ENCODE measurements around the gene LY6G6F.

LY6G6F gene, protein sequence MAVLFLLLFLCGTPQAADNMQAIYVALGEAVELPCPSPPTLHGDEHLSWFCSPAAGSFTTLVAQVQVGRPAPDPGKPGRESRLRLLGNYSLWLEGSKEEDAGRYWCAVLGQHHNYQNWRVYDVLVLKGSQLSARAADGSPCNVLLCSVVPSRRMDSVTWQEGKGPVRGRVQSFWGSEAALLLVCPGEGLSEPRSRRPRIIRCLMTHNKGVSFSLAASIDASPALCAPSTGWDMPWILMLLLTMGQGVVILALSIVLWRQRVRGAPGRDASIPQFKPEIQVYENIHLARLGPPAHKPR

DNA sequence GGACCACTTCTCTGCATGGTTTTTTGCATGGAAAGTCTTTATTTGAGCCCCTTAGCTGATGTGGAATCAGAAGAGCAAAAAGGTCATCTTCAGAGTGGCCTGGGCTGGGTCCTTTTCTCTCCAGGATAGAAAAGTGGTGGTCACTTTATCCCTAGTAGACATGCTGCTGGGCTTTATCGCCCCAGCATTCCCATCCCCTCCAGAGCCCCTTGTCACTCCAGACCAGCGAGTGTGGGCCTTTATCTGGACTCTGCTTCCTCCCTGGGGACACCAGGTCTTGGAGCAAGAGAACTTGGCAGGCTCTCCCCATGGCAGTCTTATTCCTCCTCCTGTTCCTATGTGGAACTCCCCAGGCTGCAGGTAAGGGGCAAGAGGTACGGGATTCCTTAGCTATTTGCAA lies at the start of gene LY6G6F:
Gene LY6G6F, plus strand, starts transcription at position 268 of the 400 bp plus-strand sequence. Its CDS starts 41 bp downstream, at position 309.
- TF ChIP-seq POLR2A (IDR thresholded peaks at IDR 0.05; ENCODE audit: low read length): no peak
- no peak for TF ChIP-seq GATA1 (IDR thresholded peaks at IDR 0.05; ENCODE audit: low read depth, low read length)
- DNase-seq: no peak

DNA sequence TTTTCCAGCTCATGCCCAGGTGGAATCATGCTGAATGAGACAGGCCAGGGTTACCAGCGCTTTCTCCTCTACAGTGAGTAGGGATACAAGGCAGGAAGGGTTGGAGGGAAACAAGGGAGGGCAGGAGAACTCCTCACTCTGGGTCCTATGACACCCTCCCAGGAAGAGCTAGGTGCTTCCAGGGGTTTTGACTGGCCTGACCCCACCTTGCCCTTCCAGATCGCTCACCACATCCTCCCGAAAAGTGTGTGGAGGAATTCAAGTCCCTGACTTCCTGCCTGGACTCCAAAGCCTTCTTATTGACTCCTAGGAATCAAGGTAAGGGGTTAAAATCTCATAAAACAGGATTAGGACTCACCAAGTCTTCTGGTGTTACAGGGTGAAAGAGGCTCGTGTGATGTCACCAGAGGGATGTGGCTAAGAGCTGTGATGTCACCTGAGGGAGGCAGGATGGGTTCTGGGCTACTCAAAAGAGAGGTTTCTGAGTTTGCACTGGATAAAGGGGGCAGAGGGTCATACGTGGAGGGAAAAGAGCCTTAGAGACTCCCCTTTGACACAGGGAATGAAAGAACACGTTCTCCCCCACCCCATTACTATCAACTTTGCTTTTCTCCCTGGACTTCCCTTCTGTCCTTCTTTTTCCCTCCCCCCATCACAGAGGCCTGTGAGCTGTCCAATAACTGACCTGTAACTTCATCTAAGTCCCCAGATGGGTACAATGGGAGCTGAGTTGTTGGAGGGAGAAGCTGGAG lies 49.1 kb upstream of the LY6G6F start:
- DNase-seq: peak; percentile 27 to 60
- TF ChIP-seq GATA1 (IDR thresholded peaks at IDR 0.05; ENCODE audit: low read depth, low read length) (no peak), POLR2A (IDR thresholded peaks at IDR 0.05; ENCODE audit: low read length) (no peak)

DNA sequence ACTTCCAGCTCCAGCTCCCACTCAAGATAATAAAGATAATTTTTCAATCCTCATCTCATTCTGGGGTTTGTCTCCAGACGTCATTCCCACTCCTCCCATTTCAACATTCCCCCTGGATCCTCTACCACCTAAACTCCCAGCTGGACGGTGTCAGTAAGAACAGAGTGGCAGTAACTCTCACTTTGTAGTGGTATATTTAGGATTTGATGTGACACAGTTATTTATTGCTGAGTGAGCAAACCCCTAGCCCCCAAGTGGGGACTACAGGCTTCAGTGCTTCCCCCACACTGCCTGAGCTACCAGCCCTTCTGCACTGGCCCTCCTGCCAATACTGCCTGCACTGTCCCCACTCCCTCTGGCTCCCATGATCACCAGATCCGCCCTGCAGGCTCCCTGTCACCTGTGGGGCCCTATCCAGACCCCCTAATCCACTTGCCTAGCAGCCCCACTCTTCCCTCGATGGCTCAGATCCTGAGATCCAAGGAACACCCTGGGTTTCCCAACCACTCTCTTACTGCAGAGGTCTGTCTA lies 48.4 kb upstream of the LY6G6F start:
- TF ChIP-seq GATA1 (IDR thresholded peaks at IDR 0.05; ENCODE audit: low read depth, low read length) (no peak), POLR2A (IDR thresholded peaks at IDR 0.05; ENCODE audit: low read length) (no peak)
- DNase-seq: no peak

DNA sequence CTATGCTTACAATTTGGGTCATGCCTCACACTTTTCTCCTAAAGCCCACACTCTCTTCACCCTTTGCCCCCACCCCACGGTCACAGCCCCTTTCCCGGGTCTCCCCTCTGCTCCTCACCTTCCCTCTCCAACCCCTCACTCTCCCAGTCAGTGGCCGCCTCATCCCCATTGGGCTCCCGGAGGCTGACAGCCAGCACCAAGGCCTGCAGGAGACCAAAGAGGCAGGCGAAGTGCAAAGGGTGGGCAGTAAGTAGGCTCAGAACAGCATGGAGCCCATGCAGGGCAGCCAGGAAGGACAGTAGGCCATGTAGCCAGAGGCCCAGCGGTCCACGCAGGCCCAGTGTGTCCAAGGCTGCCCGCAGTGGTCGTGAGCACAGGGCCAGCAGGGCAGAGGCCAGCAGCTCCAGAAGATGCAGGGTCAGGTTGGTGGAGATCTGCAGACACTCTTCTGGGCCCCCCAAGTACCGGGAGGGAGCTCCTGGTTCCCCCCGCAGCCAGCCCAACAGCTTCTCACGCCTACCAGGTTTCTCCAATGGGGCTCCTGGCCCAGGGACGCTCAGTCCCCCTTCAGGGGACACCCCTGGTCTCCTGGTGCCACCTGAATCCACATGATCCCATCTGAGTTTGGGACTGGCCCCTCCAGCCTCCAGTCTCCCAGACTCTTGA lies 47.5 kb upstream of the LY6G6F start:
- DNase-seq: no peak
- TF ChIP-seq GATA1 (IDR thresholded peaks at IDR 0.05; ENCODE audit: low read depth, low read length) (no peak), POLR2A (IDR thresholded peaks at IDR 0.05; ENCODE audit: low read length) (no peak)

DNA sequence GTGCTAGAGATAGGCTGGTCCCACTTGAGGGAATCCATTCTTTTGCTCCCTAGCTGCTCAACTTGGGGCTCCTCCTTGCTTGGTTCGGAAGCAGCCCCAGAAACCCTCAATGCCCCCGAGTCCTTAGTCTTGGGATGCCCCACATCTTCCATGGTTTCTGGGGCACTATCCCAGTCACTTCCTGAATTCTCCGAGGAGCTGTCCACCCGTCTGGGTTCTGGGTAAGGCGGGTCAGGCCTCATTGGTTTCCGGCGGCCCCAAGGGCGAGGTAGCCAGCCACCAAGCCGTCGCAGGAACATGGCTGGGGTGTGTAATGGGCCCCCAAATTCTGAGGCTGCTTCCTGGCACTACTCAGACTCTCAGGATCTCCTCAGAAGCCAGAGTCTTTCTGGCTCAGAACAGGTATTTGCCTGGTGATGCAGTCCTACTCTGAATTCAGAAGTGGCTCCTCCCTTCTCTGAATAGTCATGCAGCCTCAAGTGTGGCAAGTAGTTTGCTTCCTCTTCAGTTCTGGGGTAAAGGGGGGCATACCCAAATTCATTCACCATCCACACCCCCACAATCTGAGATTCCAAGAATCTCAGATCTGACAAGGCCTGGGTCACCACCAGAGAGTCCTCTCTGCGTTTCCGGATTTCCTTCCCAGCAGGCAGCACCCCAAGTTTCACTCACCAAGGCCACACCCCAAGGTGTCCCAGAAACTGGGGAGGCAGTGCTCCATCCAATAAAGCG lies 46.9 kb upstream of the LY6G6F start:
- TF ChIP-seq POLR2A (IDR thresholded peaks at IDR 0.05; ENCODE audit: low read length) (no peak), GATA1 (IDR thresholded peaks at IDR 0.05; ENCODE audit: low read depth, low read length) (no peak)
- DNase-seq: peak in 1 of 2 experiments; percentile 60

DNA sequence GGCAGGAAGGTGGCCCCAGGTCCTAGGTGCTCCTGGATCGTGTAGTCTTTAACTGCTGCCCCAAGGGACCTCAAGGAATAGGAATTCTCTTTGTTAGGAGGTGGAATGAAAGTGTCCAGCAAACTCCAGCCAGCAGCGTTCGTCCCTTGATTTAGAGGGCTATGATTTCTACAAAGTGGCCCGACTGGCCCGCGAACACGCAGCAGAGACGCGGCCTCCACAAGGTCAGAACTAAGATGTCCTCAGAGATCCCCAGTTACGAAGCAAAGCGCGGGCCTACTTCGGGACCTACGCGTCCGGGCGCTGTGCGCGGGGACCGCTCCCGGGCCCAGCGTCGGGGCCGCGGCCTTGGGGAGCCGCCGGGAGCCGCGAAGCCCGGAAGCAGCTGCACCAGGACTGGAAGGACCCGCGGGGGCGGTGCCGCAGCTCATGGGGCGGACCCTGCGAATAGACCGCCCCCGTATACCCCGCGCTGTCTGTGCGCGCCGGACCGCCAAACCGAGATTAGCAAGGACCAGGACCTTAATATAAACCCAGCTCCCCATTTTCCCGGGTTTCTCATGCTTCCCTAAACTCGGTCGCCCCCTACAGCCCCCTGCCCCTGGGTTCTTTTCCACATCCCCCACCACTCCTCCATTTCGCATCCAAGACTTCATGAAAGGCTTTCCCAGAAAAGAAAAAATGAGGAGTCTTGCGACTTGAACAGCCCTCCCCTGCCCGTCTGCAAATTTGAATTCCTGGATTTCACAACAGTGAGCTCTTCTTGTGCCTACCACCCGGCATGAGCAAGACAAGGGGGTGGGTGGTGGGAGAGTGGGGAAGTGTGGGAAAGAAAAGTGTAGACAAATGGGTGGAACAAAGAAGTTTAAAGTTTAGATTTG lies 46.0 kb upstream of the LY6G6F start, which contains the start of gene C6orf47:
Gene C6orf47, minus strand, starts transcription at position 398 of the 881 bp plus-strand sequence. CDS start 831 bp downstream, outside the sequence.
- peak; percentile 86 for TF ChIP-seq POLR2A (IDR thresholded peaks at IDR 0.05; ENCODE audit: low read length)
- TF ChIP-seq GATA1 (IDR thresholded peaks at IDR 0.05; ENCODE audit: low read depth, low read length): no peak
- peak; percentile 88 to 91 for DNase-seq

DNA sequence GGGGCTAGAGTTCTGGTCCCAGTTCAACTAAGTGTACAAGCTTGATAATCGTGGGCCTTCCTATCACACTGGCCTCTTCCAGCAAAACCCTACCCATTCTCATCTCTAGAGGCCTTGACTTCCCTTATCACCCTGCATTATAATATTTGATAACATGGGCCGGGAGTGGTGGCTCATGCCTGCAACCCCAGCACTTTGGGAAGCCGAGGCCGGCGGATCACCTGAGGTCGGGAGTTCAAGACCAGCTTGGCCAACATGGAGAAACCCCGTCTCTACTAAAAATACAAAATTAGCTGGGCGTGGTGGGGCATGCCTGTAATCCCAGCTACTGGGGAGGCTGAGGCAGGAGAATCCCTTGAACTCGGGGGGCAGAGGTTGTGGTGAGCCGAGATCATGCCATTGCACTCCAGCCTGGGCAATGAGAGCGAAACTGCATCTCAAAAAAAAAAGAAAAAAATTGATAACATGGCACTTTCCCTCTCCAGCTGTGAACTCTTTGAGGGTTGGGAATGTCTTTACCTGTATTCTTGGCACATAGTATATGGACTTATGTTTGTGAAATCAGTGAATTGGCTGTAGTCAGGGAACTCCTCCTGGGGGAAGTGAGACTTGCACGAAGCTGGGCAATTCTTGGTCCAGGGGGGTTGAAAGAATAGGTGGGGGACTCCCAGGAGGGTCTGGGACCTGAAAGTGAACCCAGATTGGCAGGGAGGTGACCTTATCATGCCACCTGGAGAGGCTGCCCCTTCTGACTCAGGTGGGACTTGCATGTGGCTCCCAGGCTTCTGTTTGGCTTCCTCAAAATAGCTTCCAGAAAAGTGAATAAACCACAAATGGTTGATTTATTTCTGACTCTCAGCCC lies 45.2 kb upstream of the LY6G6F start:
- DNase-seq: no peak
- no peak for TF ChIP-seq POLR2A (IDR thresholded peaks at IDR 0.05; ENCODE audit: low read length)
- TF ChIP-seq GATA1 (IDR thresholded peaks at IDR 0.05; ENCODE audit: low read depth, low read length): no peak

DNA sequence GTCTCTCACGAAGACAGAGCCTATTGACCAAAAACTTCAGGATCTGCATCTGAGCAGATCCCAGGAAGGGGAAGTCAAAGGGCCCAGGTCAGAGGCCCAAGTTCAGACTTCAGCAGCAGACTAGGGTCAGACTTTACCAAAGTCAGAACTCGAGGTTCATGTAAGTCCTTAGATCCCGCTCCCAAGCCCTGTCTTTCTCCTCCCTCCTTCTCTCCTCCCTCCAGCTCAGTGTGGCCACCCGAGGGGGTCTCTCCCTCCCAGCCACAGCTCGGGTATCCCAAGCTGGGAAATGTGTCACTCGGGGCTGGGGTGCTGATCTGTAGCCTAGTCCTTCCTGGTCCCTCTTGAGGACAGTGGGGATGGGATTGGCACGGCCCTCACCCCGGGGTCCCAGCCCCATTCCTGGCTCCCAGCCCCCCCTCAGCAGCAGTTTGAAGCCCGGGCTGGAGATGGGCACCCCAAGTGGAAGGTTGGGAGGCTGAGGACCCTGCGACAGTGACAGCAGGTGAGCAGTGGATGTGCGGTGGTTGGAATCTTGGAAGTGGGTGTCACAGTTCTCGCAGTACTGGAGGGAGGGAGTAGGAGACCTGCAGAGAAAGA lies 44.4 kb upstream of the LY6G6F start:
- TF ChIP-seq GATA1 (IDR thresholded peaks at IDR 0.05; ENCODE audit: low read depth, low read length) (no peak), POLR2A (IDR thresholded peaks at IDR 0.05; ENCODE audit: low read length) (no peak)
- DNase-seq: no peak

DNA sequence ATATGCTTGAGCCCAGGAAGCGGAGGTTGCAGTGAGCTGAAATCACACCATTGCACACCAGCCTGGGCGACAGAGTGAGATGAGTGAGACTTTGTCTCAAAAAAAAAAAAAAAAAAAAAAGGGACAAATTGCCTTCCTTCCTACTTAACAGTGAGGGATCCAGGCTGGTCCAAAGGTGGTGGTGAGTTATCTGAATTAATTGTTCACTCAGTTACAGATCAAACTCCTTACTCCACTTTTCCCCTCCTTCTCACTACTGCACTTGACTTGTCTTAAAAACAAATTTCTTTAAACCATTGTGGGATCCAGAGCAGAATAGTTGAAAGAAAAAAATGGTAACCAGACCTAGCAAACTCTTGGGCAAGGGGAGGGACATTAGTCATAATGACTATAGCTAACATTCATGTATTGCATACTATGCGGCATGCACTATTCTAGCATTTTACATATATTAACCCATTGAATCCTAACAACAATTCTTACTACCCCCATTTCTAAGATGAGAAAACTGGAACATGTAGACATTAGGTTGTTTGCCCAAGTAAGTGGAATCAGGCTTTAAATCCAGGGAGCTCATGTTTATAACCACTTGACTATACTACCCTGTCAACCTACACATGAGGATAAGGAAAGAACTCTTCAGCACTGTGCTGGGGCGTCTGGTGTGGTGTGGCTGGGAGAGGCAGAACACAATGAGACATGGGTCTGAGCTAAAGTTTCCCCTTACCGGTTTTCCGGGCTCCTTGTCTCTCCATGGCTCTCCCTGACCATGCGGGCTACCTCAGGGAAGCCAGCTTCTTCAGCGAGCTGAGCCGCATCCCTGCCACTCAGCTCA lies 43.3 kb upstream of the LY6G6F start:
- peak in 1 of 2 experiments; percentile 44 for DNase-seq
- TF ChIP-seq POLR2A (IDR thresholded peaks at IDR 0.05; ENCODE audit: low read length): no peak
- no peak for TF ChIP-seq GATA1 (IDR thresholded peaks at IDR 0.05; ENCODE audit: low read depth, low read length)

DNA sequence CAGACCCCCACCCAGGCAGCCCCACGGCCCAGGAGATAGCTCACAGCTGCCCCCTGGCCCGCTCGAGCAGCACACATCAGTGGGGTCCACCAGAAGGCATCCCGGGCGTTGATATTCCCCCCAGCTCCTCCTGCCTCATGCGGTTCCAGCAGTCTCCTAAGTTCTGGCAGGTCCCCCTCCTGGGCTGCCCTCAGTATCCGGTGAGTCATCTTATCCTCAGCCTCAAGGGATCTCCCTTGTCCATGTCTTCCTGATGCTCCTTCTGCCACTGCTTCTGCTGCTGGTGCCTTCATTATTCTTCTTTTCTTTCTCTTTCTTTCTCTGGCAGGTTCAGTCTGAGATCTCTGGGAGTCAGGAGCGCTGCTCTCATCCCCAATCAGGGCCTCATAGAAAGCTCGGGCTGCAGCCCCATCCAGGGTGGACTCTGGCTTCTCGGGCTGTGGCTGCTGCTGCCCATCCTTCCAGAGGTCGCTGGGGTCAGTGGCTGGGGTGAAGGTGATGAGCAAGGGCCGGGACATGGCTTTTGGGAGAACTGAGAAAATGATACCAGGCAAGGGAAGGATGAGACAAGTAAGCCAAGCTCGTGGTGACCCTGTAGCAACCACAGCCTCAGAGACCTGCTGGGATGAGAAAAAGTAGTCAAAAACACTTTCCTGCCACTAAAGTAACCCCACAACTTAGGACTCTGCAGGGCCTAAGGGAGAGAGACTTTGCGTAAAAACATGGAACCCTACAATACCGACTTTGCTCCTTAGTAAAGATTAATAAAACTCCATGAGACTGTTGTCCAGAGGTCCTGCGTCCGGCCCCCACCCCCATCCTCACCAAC lies 42.5 kb upstream of the LY6G6F start:
- TF ChIP-seq POLR2A (IDR thresholded peaks at IDR 0.05; ENCODE audit: low read length) (no peak), GATA1 (IDR thresholded peaks at IDR 0.05; ENCODE audit: low read depth, low read length) (no peak)
- DNase-seq: peak in 1 of 2 experiments; percentile 52
